ENCODE measurements around the gene PRXL2A. TPM values are rescaled to one million over a fixed set of nuclear protein-coding genes. Genes with fewer than 3 reads are reported as not detected.

Gene PRXL2A
- total RNA-seq, result 57.1 and 103 TPM in 2 replicates

GRCh38 chr10:80408242-80409101 is at the start of gene PRXL2A:
Gene PRXL2A, plus strand, starts transcription at chr10:80408551. Its CDS starts 11,917 bp downstream, at chr10:80420468.

GRCh38 chr10:80453842-80454512 is 45.6 kb downstream of the PRXL2A start, which contains the start of gene TSPAN14:
Gene TSPAN14, plus strand, starts transcription at chr10:80454310. Its CDS starts 34,924 bp downstream, at chr10:80489234.

Other genes with a start within 250 kb of the PRXL2A start
- 38.8 and 50.4 TPM in 2 replicates for gene ANXA11, start 203.0 kb upstream of the PRXL2A start, total RNA-seq
- under 0.01 TPM in 1 of 2 replicates, not detected in the other for gene MAT1A, start 118.9 kb upstream of the PRXL2A start, total RNA-seq
- not detected in 2 replicates for gene DYDC1, start 51.8 kb upstream of the PRXL2A start, total RNA-seq
- not detected in 2 replicates for gene DYDC2, start 51.8 kb upstream of the PRXL2A start, total RNA-seq
- 27.3 and 48.9 TPM in 2 replicates for gene TSPAN14, start 45.8 kb downstream of the PRXL2A start, total RNA-seq
- gene SH2D4B, start 129.4 kb downstream of the PRXL2A start, total RNA-seq, result under 0.01 TPM in 1 of 2 replicates, not detected in the other

Data from tracheal epithelial cell (primary cell).